ENCODE results near the gene ACTL6B.
"Not testable (repeated sequence)": the region's sequence is repeated elsewhere in the genome, so short reads cannot be mapped to it uniquely, and the experiment has no call there.

Gene ACTL6B

GRCh38 chr7:100671353-100672327 lies 15.4 kb upstream of the ACTL6B start:
- DNase-seq (ENCODE audit: low spot score) = no peak

- no peak for DNase-seq (ENCODE audit: low spot score)
Measured at GRCh38 chr7:100670074-100670473, 13.8 kb upstream of the ACTL6B start.

DNA sequence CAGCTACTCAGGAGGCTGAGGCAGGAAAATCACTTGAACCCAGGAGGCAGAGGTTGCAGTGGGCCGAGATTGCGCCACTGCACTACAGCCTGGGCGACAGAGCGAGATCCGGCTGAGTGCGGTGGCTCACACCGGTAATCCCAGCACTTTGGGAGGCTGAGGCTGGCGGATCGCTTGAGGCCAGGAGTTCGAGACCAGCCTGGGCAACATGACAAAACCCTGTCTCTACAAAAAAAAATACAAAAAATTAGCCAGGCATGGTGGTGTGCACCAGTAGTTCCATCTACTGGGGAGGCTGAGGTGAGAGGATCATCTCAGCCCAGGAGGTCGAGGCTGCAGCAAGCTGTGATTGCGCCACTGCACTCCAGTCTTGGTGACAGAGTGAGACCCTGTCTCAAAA lies 12.9 kb upstream of the ACTL6B start:
- DNase-seq (ENCODE audit: low spot score) = not testable (repeated sequence)

GRCh38 chr7:100668069-100668449 lies 11.8 kb upstream of the ACTL6B start:
- DNase-seq (ENCODE audit: low spot score) = no peak

DNA sequence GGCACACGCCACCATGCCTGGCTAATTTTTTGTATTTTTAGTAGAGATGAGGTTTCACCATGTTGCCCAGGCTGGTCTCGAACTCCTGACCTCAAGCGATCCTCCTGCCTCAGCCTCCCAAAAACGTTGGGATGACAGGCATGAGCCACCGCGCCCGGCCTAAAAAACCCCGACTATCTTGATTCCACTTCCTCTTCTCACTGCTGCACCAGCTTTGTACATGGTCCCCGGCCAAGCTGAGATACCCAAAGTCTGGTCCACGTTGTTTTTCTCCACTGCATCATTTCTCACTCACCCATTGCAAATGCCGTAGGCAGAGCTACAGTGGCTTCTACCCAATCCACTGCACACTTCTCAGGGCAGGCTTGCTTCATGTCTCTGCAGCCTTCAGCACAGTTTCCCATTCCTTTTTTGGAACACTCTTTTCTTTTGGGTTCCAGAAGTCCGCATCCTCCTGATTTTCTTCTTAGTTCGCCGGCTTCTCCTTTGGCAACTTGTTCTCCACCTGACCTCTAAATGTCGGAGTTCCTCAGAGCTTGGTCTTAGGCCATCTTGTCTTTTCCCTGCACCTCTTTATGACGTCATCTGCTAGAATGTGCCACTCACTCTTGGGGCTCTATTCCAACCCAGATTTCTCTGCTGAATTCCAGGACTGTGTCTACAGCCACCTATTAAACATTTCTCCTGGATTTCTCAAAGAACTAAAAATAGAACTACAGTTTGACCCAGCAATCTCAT lies 11.3 kb upstream of the ACTL6B start:
- DNase-seq (ENCODE audit: low spot score) = no peak

DNA sequence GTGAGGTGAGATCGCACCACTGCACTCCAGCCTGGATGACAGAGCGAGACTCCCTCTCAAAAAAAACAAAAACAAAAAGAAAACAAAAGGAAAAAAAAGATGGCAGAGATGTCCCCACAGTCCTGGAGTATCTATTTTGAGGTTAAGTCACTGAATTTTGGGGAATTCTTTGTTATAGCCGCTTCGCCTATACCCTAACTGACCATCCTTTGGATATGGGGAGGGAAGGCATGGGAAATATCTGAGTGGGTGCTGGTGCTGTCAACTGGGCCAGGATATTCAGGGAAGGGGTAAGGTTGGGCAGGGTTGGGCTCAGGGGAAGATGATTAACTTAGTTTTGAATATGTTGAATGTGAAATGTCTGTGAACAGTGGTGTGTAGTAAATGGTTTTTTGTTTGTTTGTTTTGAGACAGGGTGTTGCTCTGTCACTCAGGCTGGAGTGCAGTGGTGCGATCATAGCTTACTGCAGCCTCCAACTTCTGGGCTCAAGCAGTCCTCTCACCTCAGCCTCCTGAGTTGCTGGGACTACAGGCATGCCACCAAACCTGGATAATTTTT lies 9.0 kb upstream of the ACTL6B start:
- DNase-seq (ENCODE audit: low spot score) = no peak

DNA sequence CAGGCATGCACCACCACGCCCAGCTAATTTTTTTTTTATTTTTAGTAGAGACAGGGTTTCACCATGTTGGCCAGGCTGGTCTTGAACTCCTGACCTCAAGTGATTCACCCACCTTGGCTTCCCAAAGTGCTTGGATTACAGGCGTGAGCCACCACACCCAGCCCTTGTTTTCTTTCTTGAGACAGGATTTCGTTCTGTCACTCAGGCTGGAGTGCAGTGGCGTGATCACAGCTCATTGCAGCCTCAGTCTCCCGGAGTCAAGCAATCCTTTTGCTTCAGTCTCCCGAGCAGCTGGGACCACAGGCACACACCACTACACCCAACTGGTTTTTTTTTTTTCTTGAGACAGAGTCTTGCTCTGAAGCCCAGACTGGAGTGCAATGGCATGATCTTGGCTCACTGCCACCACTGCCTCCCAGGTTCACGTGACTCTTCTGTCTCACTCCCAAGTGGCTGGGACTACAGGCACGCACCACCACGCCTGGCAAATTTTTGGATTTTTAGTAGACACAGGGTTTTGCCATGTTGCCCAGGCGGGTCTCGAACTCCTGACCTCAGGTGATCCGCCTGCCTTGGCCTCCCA lies 6.0 kb upstream of the ACTL6B start:
- not testable (repeated sequence) for DNase-seq (ENCODE audit: low spot score)

- DNase-seq (ENCODE audit: low spot score) = no peak
Measured at GRCh38 chr7:100654908-100655831, 1.1 kb downstream of the ACTL6B start.

GRCh38 chr7:100649826-100650565 lies 6.3 kb downstream of the ACTL6B start:
- no peak for DNase-seq (ENCODE audit: low spot score)

GRCh38 chr7:100642534-100642907 lies 13.7 kb downstream of the ACTL6B start:
- peak; percentile 91 for DNase-seq (ENCODE audit: low spot score)

- no peak for DNase-seq (ENCODE audit: low spot score)
Measured at GRCh38 chr7:100641860-100642533, 14.3 kb downstream of the ACTL6B start.

- DNase-seq (ENCODE audit: low spot score) = no peak
Measured at GRCh38 chr7:100641463-100641859, 14.8 kb downstream of the ACTL6B start, which contains the start of gene TFR2. TSS of gene TFR2 (minus strand) at chr7:100641552. CDS start at chr7:100641509, 43 bp downstream.

GRCh38 chr7:100640517-100641440 lies 15.5 kb downstream of the ACTL6B start:
- no peak for DNase-seq (ENCODE audit: low spot score)

DNA sequence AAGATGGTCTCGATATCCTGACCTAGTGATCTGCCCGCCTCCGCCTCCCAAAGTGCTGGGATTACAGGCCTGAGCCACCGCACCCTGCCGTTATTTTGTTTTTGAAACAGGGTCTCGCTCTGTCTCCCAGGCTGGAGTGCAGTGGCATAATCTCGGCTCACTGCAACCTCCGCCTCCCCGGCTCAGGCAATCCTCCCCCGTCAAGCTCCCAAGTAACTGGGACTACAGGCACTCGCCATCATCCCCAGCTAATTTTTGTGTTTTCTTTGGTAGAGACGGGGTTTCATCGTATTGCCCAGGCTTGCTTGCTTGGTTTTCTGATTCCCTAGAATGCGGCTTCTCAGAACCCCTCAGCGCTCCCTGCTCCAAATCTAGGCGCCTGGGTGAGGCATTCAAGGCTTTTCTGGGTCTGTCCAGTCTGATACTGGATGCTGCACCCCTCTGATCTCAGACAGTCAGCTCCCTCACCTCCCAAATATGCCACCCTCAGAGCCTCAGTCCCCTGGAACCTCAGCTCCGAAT lies 16.2 kb downstream of the ACTL6B start:
- DNase-seq (ENCODE audit: low spot score) = no peak

- peak; percentile 63 for DNase-seq (ENCODE audit: low spot score)
Measured at GRCh38 chr7:100632951-100633717, 23.1 kb downstream of the ACTL6B start.

DNA sequence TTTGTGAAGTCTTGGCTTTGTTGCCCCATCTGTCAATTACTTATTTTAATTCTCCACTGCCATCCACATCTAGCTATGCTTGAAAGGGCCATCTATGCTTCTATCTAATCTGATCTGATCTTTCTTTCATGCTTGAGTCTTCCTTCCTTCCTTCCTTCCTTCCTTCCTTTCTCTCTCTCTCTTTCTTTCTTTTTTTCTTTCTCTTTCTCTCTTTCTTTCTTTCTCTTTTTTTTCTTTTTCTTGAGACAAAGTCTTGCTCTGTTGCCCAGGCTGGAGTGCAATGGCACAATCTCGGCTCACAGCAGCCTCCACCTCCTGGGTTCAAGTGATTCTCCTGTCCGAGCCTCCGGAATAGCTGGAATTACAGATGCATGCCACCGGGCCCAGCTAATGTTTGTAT lies 26.2 kb downstream of the ACTL6B start:
- DNase-seq (ENCODE audit: low spot score) = no peak

DNA sequence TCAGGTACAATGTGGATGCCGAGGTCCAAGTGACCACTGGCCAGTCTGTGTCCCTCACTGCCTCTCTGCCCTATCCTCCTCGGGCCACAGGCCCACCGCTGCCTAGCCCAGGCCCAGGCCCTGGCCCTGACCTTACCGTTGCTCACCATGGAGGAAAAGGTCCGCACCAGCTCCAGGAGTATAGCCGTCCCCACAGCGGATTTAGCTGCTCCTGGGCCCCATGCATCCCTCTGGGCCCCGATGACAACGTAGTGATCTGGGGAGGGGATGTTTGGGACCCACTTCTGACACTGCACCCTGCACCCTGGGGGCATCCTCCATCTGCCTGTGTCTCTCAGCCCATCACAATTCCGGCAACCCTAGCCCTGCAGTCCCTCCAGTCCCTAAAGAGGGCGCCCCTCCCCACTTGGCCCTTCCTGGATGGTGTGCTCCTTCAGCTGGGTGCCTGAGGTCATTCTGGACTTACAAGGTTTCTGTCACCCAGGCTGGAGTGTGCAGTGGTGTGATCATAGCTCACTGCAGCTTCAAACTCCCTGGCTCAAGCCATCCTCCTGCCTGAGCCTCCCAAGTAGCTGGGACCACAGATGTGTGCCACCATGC lies 27.0 kb downstream of the ACTL6B start:
- peak; percentile 82 for DNase-seq (ENCODE audit: low spot score)

DNA sequence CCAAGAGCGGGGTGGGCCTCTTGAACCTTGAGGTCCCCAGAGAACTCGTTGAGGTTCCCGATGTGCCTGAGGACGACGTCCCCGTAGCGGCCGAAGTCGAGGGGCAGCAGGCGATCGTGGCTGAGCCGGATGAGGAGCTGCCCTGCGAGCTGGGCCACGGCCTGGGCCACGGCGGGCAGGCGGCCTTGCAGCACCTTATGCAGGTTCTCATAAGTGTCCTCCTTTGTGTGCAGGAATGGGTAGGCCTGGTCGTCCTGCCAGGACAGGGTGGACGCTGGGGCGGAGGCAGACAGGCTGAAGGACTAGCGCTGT lies 29.1 kb downstream of the ACTL6B start:
- peak; percentile 30 for DNase-seq (ENCODE audit: low spot score)

Data from iPS-NIHi11 (cell line).